Uterus (tissue), 4 donors: ENCODE data around the gene ZNF319. TPM values are rescaled to one million over a fixed set of nuclear protein-coding genes. Genes with fewer than 3 reads are reported as not detected.

ENCODE experiments used
- DNase-seq, 2 donors: peaks; one replicate each; pipeline ENCODE4 v3.0.0-alpha.2; 2019 to 2020
- H3K27ac ChIP-seq, 2 donors: fragments of 200-600 bp; sonication (generic); 1 replicate in 1 of 2; 2 replicates in 1 of 2; pipeline ENCODE4 v1.5.1; 2016 to 2018
- H3K27me3 ChIP-seq, 2 donors: fragments of 200-600 bp; sonication (generic); one replicate each; pipeline ENCODE4 v1.5.1; 2018 to 2019; ENCODE audit warnings: control low read depth in 1 of 2
- H3K36me3 ChIP-seq, 2 donors: fragments of 200-600 bp; sonication (generic); one replicate each; pipeline ENCODE4 v1.5.1; 2019; ENCODE audit warnings: control low read depth in 1 of 2
- H3K4me1 ChIP-seq, 2 donors: fragments of 200-600 bp; sonication (generic); one replicate each; pipeline ENCODE4 v1.5.1; 2018 to 2019; ENCODE audit warnings: control low read depth in 1 of 2
- H3K4me3 ChIP-seq, 2 donors: fragments of 200-600 bp; sonication (generic); 1 replicate in 1 of 2; 2 replicates in 1 of 2; pipeline ENCODE4 v1.5.1; 2018 to 2019; ENCODE audit warnings: mild to moderate bottlenecking in 1 of 2
- H3K9me3 ChIP-seq, 2 donors: fragments of 200-600 bp; sonication (generic); one replicate each; pipeline ENCODE4 v1.5.1; 2019; ENCODE audit warnings: control low read depth in 1 of 2
- CTCF ChIP-seq, 4 experiments: fragments of 200-600 bp in 2 of 4; fragments of 450-650 bp in 2 of 4; sonication (generic) in 2 of 4; IDR thresholded peaks; one replicate each; pipeline ENCODE4 v1.5.1; 2016 to 2019; ENCODE audit warnings: antibody characterized with exemption in 4 of 4, mild to moderate bottlenecking in 2 of 4, moderate library complexity in 1 of 4
- POLR2A ChIP-seq, 2 donors: fragments of 450-650 bp; IDR thresholded peaks; one replicate each; pipeline ENCODE4 v1.6.1; 2016; ENCODE audit warnings: antibody characterized with exemption in 2 of 2, mild to moderate bottlenecking in 1 of 2, moderate library complexity in 1 of 2
- intact Hi-C: fragments of 100-400 bp; cut with DNase I; formaldehyde crosslinking; loops from one replicate; pipeline ENCODE4 v1.15.1; 2023; ENCODE audit warnings: low total_unique reads
- total RNA-seq, 4 donors: library from RNA; depleted of rRNA in 3 of 4; stranded (reverse); fragments of >200 nt in 3 of 4; gene quantifications; one replicate each; pipeline versions ENCODE4 v1.1.0 to v1.2.4, GENCODE V29; 2014 to 2023
- donor health status: DM: yes; HTN: yes; CAD: no.

Gene ZNF319
- total RNA-seq, 4 donors from 2014 or later = 5.4 to 11.5 (median 6.9) TPM

GRCh38 chr16:57966986-57967385, 33.5 kb downstream of the ZNF319 start:
- no peak overlapping the region for H3K27ac ChIP-seq
- H3K4me3 ChIP-seq = no peak overlapping the region
- no peak for DNase-seq
- no peaks in the 10 kb centered on the region for H3K27me3 ChIP-seq
- intact Hi-C loops = no loop called here
- no peaks in the 10 kb centered on the region for H3K4me1 ChIP-seq
- H3K36me3 ChIP-seq = no peaks in the 10 kb centered on the region
- TF ChIP-seq CTCF (IDR thresholded peaks at IDR 0.05) (no peak), POLR2A (IDR thresholded peaks at IDR 0.05) (no peak)
- no peaks in the 10 kb centered on the region for H3K9me3 ChIP-seq

- Histone ChIP-seq H3K27ac (no peak overlapping the region), H3K4me3 (no peak overlapping the region), H3K4me1 (no peaks in the 10 kb centered on the region), H3K9me3 (no peaks in the 10 kb centered on the region), H3K27me3 (no peaks in the 10 kb centered on the region), H3K36me3 (no peaks in the 10 kb centered on the region)
- no peak for DNase-seq
- no peak for TF ChIP-seq POLR2A (IDR thresholded peaks at IDR 0.05)
- no peak for TF ChIP-seq CTCF (IDR thresholded peaks at IDR 0.05)
- intact Hi-C loops = no loop called here
Observed at GRCh38 chr16:57966204-57966771, 34.2 kb downstream of the ZNF319 start.

GRCh38 chr16:57964157-57964700, 36.2 kb downstream of the ZNF319 start:
- intact Hi-C loops = no loop called here

GRCh38 chr16:57962756-57963155, 37.7 kb downstream of the ZNF319 start:
- no peak for DNase-seq
- H3K9me3 ChIP-seq = no peaks in the 10 kb centered on the region

More at GRCh38 chr16:57964157-57964700, 36.2 kb downstream of the ZNF319 start:
- Histone ChIP-seq H3K4me3 (no peak overlapping the region), H3K27ac (no peak overlapping the region), H3K4me1 (no peaks in the 10 kb centered on the region), H3K27me3 (no peaks in the 10 kb centered on the region), H3K9me3 (no peaks in the 10 kb centered on the region), H3K36me3 (no peaks in the 10 kb centered on the region)
- no peak for DNase-seq
- no peak for TF ChIP-seq POLR2A (IDR thresholded peaks at IDR 0.05)
- no peak for TF ChIP-seq CTCF (IDR thresholded peaks at IDR 0.05)

More at GRCh38 chr16:57962756-57963155, 37.7 kb downstream of the ZNF319 start:
- H3K4me3 ChIP-seq = no peak overlapping the region
- no peaks in the 10 kb centered on the region for H3K4me1 ChIP-seq
- no peak overlapping the region for H3K27ac ChIP-seq
- no peaks in the 10 kb centered on the region for H3K27me3 ChIP-seq
- intact Hi-C loops = no loop called here
- no peaks in the 10 kb centered on the region for H3K36me3 ChIP-seq
- TF ChIP-seq CTCF (IDR thresholded peaks at IDR 0.05) = no peak
- no peak for TF ChIP-seq POLR2A (IDR thresholded peaks at IDR 0.05)
